Measurements from ENCODE around the gene ZNHIT6.

GRCh38 chr1:85623061-85623471 is 85.2 kb downstream of the ZNHIT6 start:
- TF ChIP-seq POLR2A (IDR thresholded peaks at IDR 0.05) (no peak), CTCF (IDR thresholded peaks at IDR 0.05) (no peak)

Measured in esophagus squamous epithelium (tissue), 4 donors.